ENCODE data around the gene ZDHHC15. TPM values are rescaled to one million over a fixed set of nuclear protein-coding genes. Genes with fewer than 3 reads are reported as not detected.

The ZDHHC15 gene
- total and polyA plus RNA-seq, 4 donors = 0.07 to 0.23 (median 0.13) TPM

- no peak for TF ChIP-seq REST (IDR thresholded peaks at IDR 0.05)
- TF ChIP-seq SP1 (IDR thresholded peaks at IDR 0.05) = no peak
- TF ChIP-seq GABPA (IDR thresholded peaks at IDR 0.05 in 1 of 2, conservative IDR thresholded peaks at IDR 0.05 in 1 of 2) = no peak
- no peak for TF ChIP-seq RXRA (IDR thresholded peaks at IDR 0.05)
- TF ChIP-seq NR2F2 (IDR thresholded peaks at IDR 0.05) = no peak
- no peak for TF ChIP-seq HNF4A (conservative IDR thresholded peaks at IDR 0.05)
- no peak for TF ChIP-seq FOXA2 (IDR thresholded peaks at IDR 0.05)
- TF ChIP-seq CTCF (IDR thresholded peaks at IDR 0.05; ENCODE audit: low read depth, low read length, missing input control) = no peak
- no peak for TF ChIP-seq JUND (IDR thresholded peaks at IDR 0.05)
- TF ChIP-seq YY1 (IDR thresholded peaks at IDR 0.05) = no peak
- TF ChIP-seq FOXA1 (IDR thresholded peaks at IDR 0.05) = no peak
- TF ChIP-seq ATF3 (IDR thresholded peaks at IDR 0.05) = no peak
- TF ChIP-seq HNF4G (IDR thresholded peaks at IDR 0.05) = no peak
- no peak for TF ChIP-seq EGR1 (IDR thresholded peaks at IDR 0.05; ENCODE audit: low read depth in 2 of 2)
- no peak for TF ChIP-seq ZBTB33 (IDR thresholded peaks at IDR 0.05)
- no peak for TF ChIP-seq MAX (IDR thresholded peaks at IDR 0.05)
- TF ChIP-seq TAF1 (conservative IDR thresholded peaks at IDR 0.05) = no peak
- H3K4me1 ChIP-seq (ENCODE audit: control insufficient read depth in 4 of 4, insufficient read depth in 4 of 4, low read length in 3 of 4) = no peaks in the 10 kb centered on the region
- no peak overlapping the region for H3K4me3 ChIP-seq (ENCODE audit: low read depth in 1 of 3, low read length in 3 of 3)
- H3K27me3 ChIP-seq (ENCODE audit: control insufficient read depth in 4 of 4, insufficient read depth in 4 of 4, low read length in 3 of 4) = no peaks in the 10 kb centered on the region
- no peak for DNase-seq (ENCODE audit: low spot score)
- peaks cover 0 to 15% (median 6%) of the 10 kb centered on the region in 4 donors for H3K9me3 ChIP-seq (ENCODE audit: control insufficient read depth in 4 of 4, low read length in 3 of 4)
- H3K36me3 ChIP-seq (ENCODE audit: control insufficient read depth in 4 of 4, insufficient read depth in 3 of 4, low read depth in 1 of 4, low read length in 3 of 4) = no peaks in the 10 kb centered on the region
- WGBS = 70% methylated on average over 2 of the region's 2 CpGs
- H3K27ac ChIP-seq (ENCODE audit: low read depth in 1 of 2, low read length in 2 of 2) = no peak overlapping the region
- H3K9ac ChIP-seq (ENCODE audit: low read depth in 1 of 2, low read length in 2 of 2) = no peak overlapping the region
Measured at GRCh38 chrX:75390470-75390869, 132.4 kb downstream of the ZDHHC15 start.

GRCh38 chrX:75369721-75370120 lies 153.1 kb downstream of the ZDHHC15 start:
- no peak for DNase-seq (ENCODE audit: low spot score)
- 80% methylated on average over 1 of the region's 1 CpG for WGBS
- Histone ChIP-seq H3K4me1 (ENCODE audit: control insufficient read depth in 4 of 4, insufficient read depth in 4 of 4, low read length in 3 of 4) (no peaks in the 10 kb centered on the region), H3K27ac (ENCODE audit: low read depth in 1 of 2, low read length in 2 of 2) (no peak overlapping the region), H3K4me3 (ENCODE audit: low read depth in 1 of 3, low read length in 3 of 3) (no peak overlapping the region), H3K36me3 (ENCODE audit: control insufficient read depth in 4 of 4, insufficient read depth in 3 of 4, low read depth in 1 of 4, low read length in 3 of 4) (no peaks in the 10 kb centered on the region), H3K27me3 (ENCODE audit: control insufficient read depth in 4 of 4, insufficient read depth in 4 of 4, low read length in 3 of 4) (no peaks in the 10 kb centered on the region), H3K9me3 (ENCODE audit: control insufficient read depth in 4 of 4, low read length in 3 of 4) (no peaks in the 10 kb centered on the region), H3K9ac (ENCODE audit: low read depth in 1 of 2, low read length in 2 of 2) (no peak overlapping the region)
- TF ChIP-seq HNF4A (conservative IDR thresholded peaks at IDR 0.05) (no peak), YY1 (IDR thresholded peaks at IDR 0.05) (no peak), MAX (IDR thresholded peaks at IDR 0.05) (no peak), REST (IDR thresholded peaks at IDR 0.05) (no peak), RAD21 (IDR thresholded peaks at IDR 0.05) (no peak), ZBTB33 (IDR thresholded peaks at IDR 0.05) (no peak), FOXA2 (IDR thresholded peaks at IDR 0.05) (no peak), NR2F2 (IDR thresholded peaks at IDR 0.05) (no peak), EGR1 (IDR thresholded peaks at IDR 0.05; ENCODE audit: low read depth in 2 of 2) (no peak), FOXA1 (IDR thresholded peaks at IDR 0.05) (no peak), RXRA (IDR thresholded peaks at IDR 0.05) (no peak)

Measured in liver (tissue), 9 donors.